Omental fat pad (tissue), 4 donors: Measurements from ENCODE around the gene BCL2. TPM values are rescaled to one million over a fixed set of nuclear protein-coding genes. Genes with fewer than 3 reads are reported as not detected.

ENCODE experiments used
- ATAC-seq: fragments of 150-250 bp; one replicate; pipeline ENCODE4 v1.9.1; 2016; ENCODE audit warnings: mild to moderate bottlenecking, moderate library complexity; ENCODE audit not compliant: low FRiP score
- DNase-seq: peaks from one replicate; pipeline ENCODE4 v3.0.0-alpha.2; 2019; ENCODE audit warnings: low spot score
- small RNA-seq: library from RNA; depleted of rRNA; stranded (forward); fragments of <200 nt; gene quantifications from one replicate; pipeline ENCODE3, GENCODE V24; 2016
- total RNA-seq, 4 donors: library from RNA; depleted of rRNA; stranded (reverse); fragments of >200 nt; gene quantifications; one replicate each; pipeline ENCODE4 v1.1.0, GENCODE V29; 2016
- TF ChIP-seq, protein P1 (sequence below), 3 donors: fragments of 450-650 bp; IDR thresholded peaks; one replicate each; pipeline ENCODE4 v1.5.1; 2016 to 2017; ENCODE audit warnings: antibody characterized with exemption in 3 of 3, mild to moderate bottlenecking in 3 of 3, moderate library complexity in 2 of 3

The BCL2 gene
- total RNA-seq, 4 donors from 2014 or later = 18.4 to 84.5 (median 30.2) TPM

DNA sequence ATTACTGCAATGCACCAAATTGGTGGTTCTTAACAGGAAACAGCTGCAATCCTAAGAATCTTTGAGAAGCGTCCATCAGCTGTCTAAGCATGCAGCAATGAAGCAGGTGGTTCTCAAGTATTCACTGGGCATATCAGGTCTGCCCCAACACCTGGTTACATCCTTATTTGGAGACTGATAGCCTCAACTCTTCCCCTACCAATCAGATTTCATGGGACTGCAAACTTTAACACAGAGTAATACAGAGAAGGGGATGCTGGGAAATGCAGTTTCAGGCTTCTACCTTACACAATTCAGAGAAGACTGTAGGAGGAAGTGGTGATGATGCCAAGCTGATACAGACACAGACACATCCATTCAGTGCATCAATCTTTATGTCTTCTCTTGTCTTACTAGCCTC lies 240.5 kb downstream of the BCL2 start:
- TF ChIP-seq, protein P1, sequence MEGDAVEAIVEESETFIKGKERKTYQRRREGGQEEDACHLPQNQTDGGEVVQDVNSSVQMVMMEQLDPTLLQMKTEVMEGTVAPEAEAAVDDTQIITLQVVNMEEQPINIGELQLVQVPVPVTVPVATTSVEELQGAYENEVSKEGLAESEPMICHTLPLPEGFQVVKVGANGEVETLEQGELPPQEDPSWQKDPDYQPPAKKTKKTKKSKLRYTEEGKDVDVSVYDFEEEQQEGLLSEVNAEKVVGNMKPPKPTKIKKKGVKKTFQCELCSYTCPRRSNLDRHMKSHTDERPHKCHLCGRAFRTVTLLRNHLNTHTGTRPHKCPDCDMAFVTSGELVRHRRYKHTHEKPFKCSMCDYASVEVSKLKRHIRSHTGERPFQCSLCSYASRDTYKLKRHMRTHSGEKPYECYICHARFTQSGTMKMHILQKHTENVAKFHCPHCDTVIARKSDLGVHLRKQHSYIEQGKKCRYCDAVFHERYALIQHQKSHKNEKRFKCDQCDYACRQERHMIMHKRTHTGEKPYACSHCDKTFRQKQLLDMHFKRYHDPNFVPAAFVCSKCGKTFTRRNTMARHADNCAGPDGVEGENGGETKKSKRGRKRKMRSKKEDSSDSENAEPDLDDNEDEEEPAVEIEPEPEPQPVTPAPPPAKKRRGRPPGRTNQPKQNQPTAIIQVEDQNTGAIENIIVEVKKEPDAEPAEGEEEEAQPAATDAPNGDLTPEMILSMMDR (IDR thresholded peaks at IDR 0.05) = no peak
- ATAC-seq = no peak

DNA sequence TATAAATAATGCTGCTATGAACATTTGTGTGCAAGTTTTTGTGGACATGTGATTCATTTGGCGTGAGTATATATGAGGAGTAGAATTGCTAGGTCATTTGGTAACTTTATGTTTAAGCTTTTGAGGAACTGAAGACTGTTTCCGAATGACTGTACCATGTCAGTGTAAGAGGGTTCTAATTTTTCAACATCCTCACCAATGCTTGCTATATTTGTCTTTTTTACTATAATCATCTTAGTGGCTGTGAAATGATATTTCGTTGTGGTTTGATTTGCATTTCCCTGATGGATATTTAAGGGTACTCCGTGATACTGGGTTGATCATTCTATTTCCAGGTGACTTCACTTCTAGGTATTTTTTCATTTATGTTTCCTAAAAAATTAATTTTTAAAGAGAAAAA lies 241.1 kb downstream of the BCL2 start:
- TF ChIP-seq, protein P1 (IDR thresholded peaks at IDR 0.05) = no peak
- DNase-seq (no peak), ATAC-seq (no peak)

More for the DNA sequence above, 240.5 kb downstream of the BCL2 start:
- DNase-seq = no peak

DNA sequence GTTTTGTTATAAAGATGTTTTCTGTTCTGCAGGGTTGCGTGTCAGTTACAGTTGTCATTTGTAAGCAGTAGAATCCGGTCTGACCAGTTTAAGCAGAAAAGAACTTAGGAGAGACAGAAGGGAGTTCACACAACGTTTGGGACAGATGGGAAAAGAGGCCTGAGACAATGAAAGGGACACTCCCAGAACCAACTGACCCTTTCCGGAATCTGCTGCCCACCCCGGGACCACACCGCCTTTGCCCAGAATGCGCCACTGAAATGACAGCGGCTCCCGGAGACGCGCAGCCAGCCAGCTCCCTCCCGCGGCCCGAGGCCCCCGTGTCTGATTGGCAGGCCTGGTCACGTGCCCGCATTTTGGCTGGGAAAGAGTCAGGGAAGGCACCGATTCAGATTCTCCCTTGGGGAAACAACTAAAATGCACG lies 244.6 kb downstream of the BCL2 start:
- TF ChIP-seq, protein P1 (IDR thresholded peaks at IDR 0.05) = no peak
- peak; percentile 57 for ATAC-seq
- peak; percentile 54 for DNase-seq

DNA sequence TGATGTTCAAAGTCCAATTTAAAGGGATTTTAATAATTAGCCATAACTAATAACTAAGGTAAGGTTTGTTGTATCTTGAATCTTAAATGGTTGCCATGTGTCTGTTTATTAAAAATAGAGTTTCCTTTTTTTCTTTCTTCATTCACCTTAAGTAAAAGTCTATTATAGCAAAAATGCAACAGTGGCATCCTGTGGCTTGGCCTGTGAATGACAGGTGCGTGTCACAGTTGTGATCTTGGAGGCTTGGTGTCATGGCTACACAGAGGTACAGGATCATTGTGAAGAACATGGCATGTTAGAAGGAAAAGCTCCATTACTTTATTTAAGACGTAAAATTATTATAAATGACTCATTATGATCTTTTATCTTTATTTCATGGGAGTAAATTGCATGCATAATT lies 246.1 kb downstream of the BCL2 start:
- TF ChIP-seq, protein P1 (IDR thresholded peaks at IDR 0.05) = no peak
- ATAC-seq (no peak), DNase-seq (no peak)

Small RNA genes within 50 kb of the gene (small RNA-seq; reads per million reads assigned to genes)
- gene AC022726.1 = not detected

Other genes with a start within 250 kb of the BCL2 start
- 10 to 100 TPM; 32.3 to 56.7 (median 42.6) TPM for gene KDSR, start 47.4 kb upstream of the BCL2 start, total RNA-seq
- gene VPS4B, start 102.7 kb upstream of the BCL2 start, total RNA-seq = 10 to 100 TPM; 26.6 to 45.4 (median 30.7) TPM
- not detected for gene SERPINB5, start 157.2 kb upstream of the BCL2 start, total RNA-seq
- not detected for gene SERPINB12, start 222.6 kb upstream of the BCL2 start, total RNA-seq